Caco-2 (cell line): ENCODE results near the gene ASAP2. TPM values are rescaled to one million over a fixed set of nuclear protein-coding genes. Genes with fewer than 3 reads are reported as not detected.

Experiments
- BruUV-seq: library from RNA; stranded (reverse); fragments of 400-500 nt; replicated peaks from 2 replicates; lab custom pipeline; 2021; lab: Mats Ljungman, UMichigan
- CTCF ChIA-PET: fragments of 300-600 bp; sonication (Branson Sonifier 250); formaldehyde crosslinking; loops from one replicate; lab custom pipeline; 2022; ENCODE audit warnings: antibody characterized with exemption; lab: Charles Lee
- POLR2A ChIA-PET: fragments of 300-600 bp; sonication (Branson Sonifier 250); formaldehyde crosslinking; loops from one replicate; lab custom pipeline; 2022; ENCODE audit warnings: antibody characterized with exemption; lab: Charles Lee
- DNase-seq, 2 experiments: peaks; one replicate each; pipeline versions ENCODE4 v3.0.0 to v3.0.0-alpha.2; 2020 to 2022
- H3K27me3 ChIP-seq: replicated peaks from 2 replicates; pipeline ENCODE4 v1.6.0; 2011; ENCODE audit warnings: low read length; ENCODE audit not compliant: control insufficient read depth, insufficient read depth
- H3K36me3 ChIP-seq: 2 replicates; pipeline ENCODE4 v1.5.1; 2011; ENCODE audit warnings: low read length; ENCODE audit not compliant: control insufficient read depth, insufficient read depth
- H3K4me1 ChIP-seq: fragments of 250-450 bp; sonication (Bioruptor Pico); 2 replicates; pipeline ENCODE4 v1.5.1; 2020; ENCODE audit warnings: mild to moderate bottlenecking
- H3K4me3 ChIP-seq: 2 replicates; pipeline ENCODE4 v1.5.1; 2011; ENCODE audit warnings: low read depth, mild to moderate bottlenecking, control low read depth, low read length
- H3K9me3 ChIP-seq: fragments of 250-450 bp; sonication (Bioruptor Pico); 2 replicates; pipeline ENCODE4 v1.5.1; 2020; ENCODE audit warnings: mild to moderate bottlenecking, moderate library complexity
- H3K27ac Mint-ChIP-seq: one replicate; pipeline ENCODE4 v1.8.0; 2022; ENCODE audit warnings: mixed read lengths; ENCODE audit not compliant: unreplicated experiment
- H3K27me3 Mint-ChIP-seq: one replicate; pipeline ENCODE4 v1.8.0; 2022; ENCODE audit warnings: mixed read lengths; ENCODE audit not compliant: insufficient read depth, unreplicated experiment
- H3K36me3 Mint-ChIP-seq: one replicate; pipeline ENCODE4 v1.8.0; 2022; ENCODE audit warnings: mild to moderate bottlenecking, mixed read lengths; ENCODE audit not compliant: insufficient read depth, unreplicated experiment
- H3K4me1 Mint-ChIP-seq: one replicate; pipeline ENCODE4 v1.8.0; 2022; ENCODE audit warnings: low read depth, mixed read lengths; ENCODE audit not compliant: unreplicated experiment
- H3K4me3 Mint-ChIP-seq: one replicate; pipeline ENCODE4 v1.8.0; 2022; ENCODE audit warnings: mild to moderate bottlenecking, moderate library complexity, mixed read lengths; ENCODE audit not compliant: unreplicated experiment
- H3K9me3 Mint-ChIP-seq: one replicate; pipeline ENCODE4 v1.8.0; 2022; ENCODE audit warnings: mixed read lengths; ENCODE audit not compliant: unreplicated experiment
- intact Hi-C: fragments of 100-400 bp; cut with micrococcal nuclease; formaldehyde crosslinking; loops from one replicate; pipeline ENCODE4 v1.10.0; 2022; ENCODE audit not compliant: unreplicated experiment
- total RNA-seq: library from RNA; stranded (reverse); gene quantifications from 2 replicates; pipeline ENCODE4 v1.2.3, GENCODE V29; 2022
- TF ChIP-seq, protein P1 (sequence below), 2 experiments: fragments of 200-600 bp in 1 of 2; IDR thresholded peaks; 1 replicate in 1 of 2; 2 replicates in 1 of 2; pipeline versions ENCODE4 v1.5.1 to v1.8.0; 2011 to 2022; ENCODE audit warnings: antibody characterized with exemption in 1 of 2, control low read depth in 1 of 2, inconsistent platforms in 1 of 2, low read depth in 1 of 2, low read length in 1 of 2, mild to moderate bottlenecking in 1 of 2, moderate library complexity in 1 of 2; ENCODE audit not compliant: insufficient read depth in 1 of 2, severe bottlenecking in 1 of 2, unreplicated experiment in 1 of 2

Gene ASAP2
- total RNA-seq, 1 experiment from 2014 or later, result 25.6 TPM

DNA sequence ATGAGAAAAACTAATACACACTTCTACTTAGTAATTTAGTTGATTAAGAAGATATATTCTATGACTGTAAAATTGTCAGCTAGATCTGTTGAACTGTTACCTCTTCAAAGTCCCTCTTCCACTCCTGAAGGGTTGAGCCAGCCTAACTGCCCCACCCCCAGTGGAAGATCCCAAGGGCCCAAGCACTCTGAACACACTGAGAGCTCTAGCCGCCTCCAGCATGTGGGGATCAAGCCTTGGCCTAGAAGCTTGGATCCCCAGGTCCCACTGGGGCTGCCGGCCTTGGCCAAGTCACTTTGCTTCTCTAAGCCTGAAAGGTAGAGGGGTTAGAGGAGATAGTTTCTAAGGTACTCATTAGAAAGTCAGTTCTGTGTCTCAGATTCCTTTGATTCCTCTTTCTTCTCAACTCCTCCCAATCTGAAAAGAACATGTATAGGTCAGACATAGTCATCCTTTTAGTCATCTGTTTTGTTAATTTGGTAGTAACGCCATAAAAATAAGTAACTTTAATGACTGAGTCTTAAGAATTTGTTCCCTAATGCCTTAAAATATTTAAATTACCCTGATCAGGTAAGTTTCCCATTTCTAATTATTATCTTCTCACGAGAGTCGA, 222.5 kb downstream of the ASAP2 start:
- Mint-ChIP-seq H3K27me3 (no peaks in the 10 kb centered on the region), H3K27ac (no peak overlapping the region), H3K9me3 (no peaks in the 10 kb centered on the region), H3K4me3 (no peak overlapping the region), H3K4me1 (no peaks in the 10 kb centered on the region), H3K36me3 (peaks cover 40% of the 10 kb centered on the region)
- no peak for DNase-seq
- Histone ChIP-seq H3K4me1 (peaks cover 9% of the 10 kb centered on the region), H3K36me3 (no peaks in the 10 kb centered on the region; the same call in 1 of the 2 replicates), H3K9me3 (no peaks in the 10 kb centered on the region), H3K4me3 (no peak overlapping the region), H3K27me3 (no peaks in the 10 kb centered on the region)
- ChIA-PET POLR2A (no interaction called here), CTCF (no interaction called here)
- TF ChIP-seq, protein P1, sequence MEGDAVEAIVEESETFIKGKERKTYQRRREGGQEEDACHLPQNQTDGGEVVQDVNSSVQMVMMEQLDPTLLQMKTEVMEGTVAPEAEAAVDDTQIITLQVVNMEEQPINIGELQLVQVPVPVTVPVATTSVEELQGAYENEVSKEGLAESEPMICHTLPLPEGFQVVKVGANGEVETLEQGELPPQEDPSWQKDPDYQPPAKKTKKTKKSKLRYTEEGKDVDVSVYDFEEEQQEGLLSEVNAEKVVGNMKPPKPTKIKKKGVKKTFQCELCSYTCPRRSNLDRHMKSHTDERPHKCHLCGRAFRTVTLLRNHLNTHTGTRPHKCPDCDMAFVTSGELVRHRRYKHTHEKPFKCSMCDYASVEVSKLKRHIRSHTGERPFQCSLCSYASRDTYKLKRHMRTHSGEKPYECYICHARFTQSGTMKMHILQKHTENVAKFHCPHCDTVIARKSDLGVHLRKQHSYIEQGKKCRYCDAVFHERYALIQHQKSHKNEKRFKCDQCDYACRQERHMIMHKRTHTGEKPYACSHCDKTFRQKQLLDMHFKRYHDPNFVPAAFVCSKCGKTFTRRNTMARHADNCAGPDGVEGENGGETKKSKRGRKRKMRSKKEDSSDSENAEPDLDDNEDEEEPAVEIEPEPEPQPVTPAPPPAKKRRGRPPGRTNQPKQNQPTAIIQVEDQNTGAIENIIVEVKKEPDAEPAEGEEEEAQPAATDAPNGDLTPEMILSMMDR (IDR thresholded peaks at IDR 0.05; ENCODE audit: insufficient read depth in 1 of 2, low read depth in 1 of 2, low read length in 1 of 2, severe bottlenecking in 1 of 2, unreplicated experiment in 1 of 2), result no peak
- no TSS peak for BruUV-seq
- intact Hi-C loops, result no loop called here

DNA sequence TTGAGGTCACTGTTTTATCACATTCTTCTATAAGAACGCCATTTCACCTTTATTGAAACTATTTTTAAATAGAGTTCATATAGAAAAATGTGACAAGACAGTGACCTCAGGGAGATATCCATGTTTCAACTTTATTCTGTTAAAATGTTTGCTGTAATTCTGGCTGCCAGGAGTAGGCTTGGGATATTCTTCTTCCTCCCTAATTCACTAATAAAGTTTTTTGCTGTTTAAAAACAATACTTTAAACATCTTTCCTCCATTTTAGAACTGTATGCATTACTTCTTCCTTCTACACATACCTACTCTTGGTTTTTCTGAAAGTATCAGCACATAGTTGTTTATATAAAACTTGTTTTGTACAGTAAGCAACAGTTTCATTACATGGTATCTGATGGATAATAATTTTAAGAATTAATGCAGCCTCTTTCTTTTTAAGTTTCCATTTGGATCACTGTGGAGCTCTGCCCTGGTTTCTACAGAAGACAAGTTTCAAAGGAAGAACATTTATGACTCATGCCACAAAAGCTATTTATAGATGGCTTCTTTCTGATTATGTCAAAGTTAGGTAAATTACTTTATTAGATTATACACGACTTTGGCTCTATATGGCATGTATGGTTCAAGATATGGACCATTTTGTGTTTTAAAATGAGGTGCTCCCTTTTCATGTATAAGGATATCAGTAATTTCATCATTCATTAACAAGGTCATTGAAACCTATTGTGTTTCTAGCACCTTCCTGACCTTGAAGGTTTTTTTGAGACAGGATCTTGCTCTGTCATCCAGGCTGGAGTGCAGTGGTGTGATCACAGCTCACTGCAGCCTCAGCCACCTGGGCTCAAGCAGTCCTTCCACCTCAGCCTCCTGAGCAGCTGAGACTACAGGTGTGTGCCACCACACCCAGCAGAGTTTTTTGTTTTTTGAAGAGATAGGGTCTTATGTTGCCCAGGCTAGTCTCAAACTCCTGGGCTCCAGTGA, 224.0 kb downstream of the ASAP2 start:
- peaks cover 42% of the 10 kb centered on the region for H3K36me3 Mint-ChIP-seq
- POLR2A ChIA-PET, result no interaction called here

DNA sequence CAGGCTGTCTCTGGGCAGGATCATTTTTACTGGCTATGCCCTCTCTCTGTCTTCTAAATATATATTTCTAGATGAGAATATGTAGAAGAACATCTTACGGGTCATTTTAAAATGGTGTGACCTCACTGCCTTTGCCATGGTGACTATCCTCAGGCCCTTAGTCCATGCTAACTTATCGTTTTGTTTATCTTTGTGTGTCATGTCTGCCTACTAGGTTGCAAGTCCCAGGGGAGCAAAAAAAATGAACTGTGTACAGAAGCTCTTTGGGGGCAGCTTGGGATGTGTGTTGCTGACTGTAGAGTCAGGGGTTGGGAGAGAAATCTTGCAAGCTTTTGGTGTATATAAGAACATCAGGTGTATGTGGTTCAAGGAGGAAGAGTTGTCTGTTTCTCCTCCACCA, 227.9 kb downstream of the ASAP2 start:
- H3K4me1 Mint-ChIP-seq, result no peaks in the 10 kb centered on the region
- no peak for DNase-seq

More for the DNA sequence above, 224.0 kb downstream of the ASAP2 start:
- CTCF ChIA-PET, result no interaction called here
- DNase-seq, result no peak
- no peaks in the 10 kb centered on the region; the same call in 1 of the 2 replicates for H3K36me3 ChIP-seq
- H3K4me1 Mint-ChIP-seq, result no peaks in the 10 kb centered on the region
- no peak overlapping the region for H3K27ac Mint-ChIP-seq
- no peak overlapping the region for H3K4me3 Mint-ChIP-seq
- TF ChIP-seq, protein P1 (IDR thresholded peaks at IDR 0.05; ENCODE audit: insufficient read depth in 1 of 2, low read depth in 1 of 2, low read length in 1 of 2, severe bottlenecking in 1 of 2, unreplicated experiment in 1 of 2), result no peak
- no peaks in the 10 kb centered on the region for H3K9me3 ChIP-seq
- intact Hi-C loops, result no loop called here
- H3K27me3 Mint-ChIP-seq, result no peaks in the 10 kb centered on the region
- no TSS peak for BruUV-seq
- no peaks in the 10 kb centered on the region for H3K27me3 ChIP-seq
- no peaks in the 10 kb centered on the region for H3K4me1 ChIP-seq
- H3K9me3 Mint-ChIP-seq, result no peaks in the 10 kb centered on the region
- no peak overlapping the region for H3K4me3 ChIP-seq

More for the DNA sequence above, 227.9 kb downstream of the ASAP2 start:
- Mint-ChIP-seq H3K27me3 (no peaks in the 10 kb centered on the region), H3K36me3 (peaks cover 75% of the 10 kb centered on the region), H3K4me3 (no peak overlapping the region), H3K9me3 (no peaks in the 10 kb centered on the region), H3K27ac (no peak overlapping the region)
- no peak overlapping the region for H3K4me3 ChIP-seq
- H3K4me1 ChIP-seq, result no peaks in the 10 kb centered on the region
- TF ChIP-seq, protein P1 (IDR thresholded peaks at IDR 0.05; ENCODE audit: insufficient read depth in 1 of 2, low read depth in 1 of 2, low read length in 1 of 2, severe bottlenecking in 1 of 2, unreplicated experiment in 1 of 2), result no peak
- no peaks in the 10 kb centered on the region; the same call in 1 of the 2 replicates for H3K36me3 ChIP-seq
- CTCF ChIA-PET, result no interaction called here
- POLR2A ChIA-PET, result no interaction called here
- intact Hi-C loops, result no loop called here
- no peaks in the 10 kb centered on the region for H3K27me3 ChIP-seq
- no TSS peak for BruUV-seq
- H3K9me3 ChIP-seq, result no peaks in the 10 kb centered on the region
